ENCODE results near the gene ZFAND2B. TPM values are rescaled to one million over a fixed set of nuclear protein-coding genes. Genes with fewer than 3 reads are reported as not detected.

ZFAND2B gene
- polyA plus RNA-seq, 1 donor from 2014 or later, result 73.6 TPM

GRCh38 chr2:219161097-219161496, 45.5 kb upstream of the ZFAND2B start:
- H3K27me3 ChIP-seq (ENCODE audit: insufficient read depth, low read depth, low read length), result no peaks in the 10 kb centered on the region
- peak overlapping the region; percentile 66 for H2AFZ ChIP-seq (ENCODE audit: low read depth, low read length)
- peak overlapping the region; percentile 78 for H3K27ac ChIP-seq (ENCODE audit: low read length)

GRCh38 chr2:219163156-219163555, 43.4 kb upstream of the ZFAND2B start:
- Histone ChIP-seq H3F3A (ENCODE audit: insufficient read depth, low read length, poor library complexity, severe bottlenecking) (no peaks in the 10 kb centered on the region), H3K79me2 (replicated peaks; ENCODE audit: insufficient read depth, low read length) (no peaks in the 10 kb centered on the region), H3K4me2 (ENCODE audit: low read length) (no peak overlapping the region), H3K4me3 (ENCODE audit: low read length) (no peak overlapping the region), H4K20me1 (ENCODE audit: insufficient read depth) (no peaks in the 10 kb centered on the region), H3K27me3 (ENCODE audit: insufficient read depth, low read depth, low read length) (no peaks in the 10 kb centered on the region), H3K27ac (ENCODE audit: low read length) (no peak overlapping the region), H3K9ac (ENCODE audit: low read length) (no peak overlapping the region), H2AFZ (ENCODE audit: low read depth, low read length) (no peak overlapping the region), H3K36me3 (ENCODE audit: insufficient read depth, low read length) (no peaks in the 10 kb centered on the region), H3K9me2 (ENCODE audit: insufficient read depth, low read length) (no peaks in the 10 kb centered on the region), H3K9me3 (ENCODE audit: low read length) (no peaks in the 10 kb centered on the region)
- TF ChIP-seq REST (IDR thresholded peaks at IDR 0.05; ENCODE audit: borderline replicate concordance) (no peak), TAF1 (IDR thresholded peaks at IDR 0.05; ENCODE audit: low read depth) (no peak), EZH2 (IDR thresholded peaks at IDR 0.05; ENCODE audit: borderline replicate concordance, insufficient read depth, low read length, poor library complexity, severe bottlenecking) (no peak), POLR2AphosphoS5 (IDR thresholded peaks at IDR 0.05) (no peak), CTCF (IDR thresholded peaks at IDR 0.05; ENCODE audit: poor library complexity, severe bottlenecking) (no peak)

More at GRCh38 chr2:219161097-219161496, 45.5 kb upstream of the ZFAND2B start:
- H3K9me3 ChIP-seq (ENCODE audit: low read length), result no peaks in the 10 kb centered on the region
- no peaks in the 10 kb centered on the region for H4K20me1 ChIP-seq (ENCODE audit: insufficient read depth)
- TF ChIP-seq TAF1 (IDR thresholded peaks at IDR 0.05; ENCODE audit: low read depth) (no peak), SMC3 (conservative IDR thresholded peaks at IDR 0.05; ENCODE audit: poor library complexity) (no peak), RAD21 (conservative IDR thresholded peaks at IDR 0.05) (no peak), EP300 (conservative IDR thresholded peaks at IDR 0.05; ENCODE audit: poor library complexity, severe bottlenecking) (no peak), POLR2AphosphoS5 (IDR thresholded peaks at IDR 0.05) (no peak), EZH2 (IDR thresholded peaks at IDR 0.05; ENCODE audit: borderline replicate concordance, insufficient read depth, low read length, poor library complexity, severe bottlenecking) (no peak), MXI1 (conservative IDR thresholded peaks at IDR 0.05; ENCODE audit: poor library complexity, severe bottlenecking) (no peak), CTCF (IDR thresholded peaks at IDR 0.05; ENCODE audit: poor library complexity, severe bottlenecking) (no peak), REST (IDR thresholded peaks at IDR 0.05; ENCODE audit: borderline replicate concordance) (no peak)
- H3K9ac ChIP-seq (ENCODE audit: low read length), result peak overlapping the region; percentile 81
- H3K9me2 ChIP-seq (ENCODE audit: insufficient read depth, low read length), result no peaks in the 10 kb centered on the region
- H3K4me2 ChIP-seq (ENCODE audit: low read length), result peak overlapping the region; percentile 41
- H3K36me3 ChIP-seq (ENCODE audit: insufficient read depth, low read length), result no peaks in the 10 kb centered on the region
- H3K4me3 ChIP-seq (ENCODE audit: low read length), result peak overlapping the region; percentile 85
- H3F3A ChIP-seq (ENCODE audit: insufficient read depth, low read length, poor library complexity, severe bottlenecking), result no peaks in the 10 kb centered on the region
- H3K79me2 ChIP-seq (replicated peaks; ENCODE audit: insufficient read depth, low read length), result no peaks in the 10 kb centered on the region
